Heart right ventricle (tissue), 16 donors: ENCODE results near the gene IRF1. TPM values are rescaled to one million over a fixed set of nuclear protein-coding genes. Genes with fewer than 3 reads are reported as not detected.

Source experiments
- ATAC-seq, 8 donors: fragments of 200-7000 bp; cut with Tn5 transposase; one replicate each; pipeline ENCODE4 v1.9.1; 2020; ENCODE audit warnings: mild to moderate bottlenecking in 8 of 8, moderate library complexity in 8 of 8, moderate number of reproducible peaks in 1 of 8
- DNase-seq, 2 donors: peaks; one replicate each; pipeline ENCODE4 v3.0.0-alpha.2; 2020
- H3K27ac ChIP-seq, 10 donors: fragments of 200-600 bp; sonication (generic) in 2 of 10; one replicate each; pipeline versions ENCODE4 v1.5.0 to v1.8.0; 2020 to 2022; ENCODE audit warnings: mild to moderate bottlenecking in 3 of 10
- H3K27me3 ChIP-seq, 7 donors: fragments of 200-600 bp; one replicate each; pipeline ENCODE4 v1.8.0; 2021 to 2022; ENCODE audit warnings: mild to moderate bottlenecking in 2 of 7
- H3K36me3 ChIP-seq, 9 donors: fragments of 200-600 bp; sonication (generic) in 1 of 9; one replicate each; pipeline versions ENCODE4 v1.5.0 to v1.8.0; 2020 to 2022; ENCODE audit warnings: mild to moderate bottlenecking in 2 of 9
- H3K4me1 ChIP-seq, 9 donors: fragments of 200-600 bp; sonication (generic) in 1 of 9; one replicate each; pipeline versions ENCODE4 v1.5.0 to v1.8.0; 2020 to 2022; ENCODE audit warnings: mild to moderate bottlenecking in 4 of 9
- H3K4me3 ChIP-seq, 10 donors: fragments of 200-600 bp; sonication (generic) in 2 of 10; one replicate each; pipeline versions ENCODE4 v1.5.0 to v1.8.0; 2020 to 2022; ENCODE audit warnings: mild to moderate bottlenecking in 7 of 10, moderate library complexity in 2 of 10
- H3K9me3 ChIP-seq, 11 donors: fragments of 200-600 bp in 10 of 11; sonication (generic) in 2 of 11; one replicate each; pipeline versions ENCODE4 v1.5.0 to v1.8.0; 2013 to 2022; ENCODE audit warnings: mild to moderate bottlenecking in 2 of 11, control low read depth in 1 of 11, moderate library complexity in 1 of 11
- CTCF ChIP-seq, 9 donors: fragments of 200-600 bp; sonication (generic) in 2 of 9; IDR thresholded peaks; one replicate each; pipeline versions ENCODE4 v1.5.0 to v1.8.0; 2021 to 2022; ENCODE audit warnings: antibody characterized with exemption in 9 of 9, mild to moderate bottlenecking in 5 of 9, moderate library complexity in 1 of 9
- WGBS, 2 donors: extraction: QIAGEN DNeasy Blood & Tissue Kit; methylation state at CpG; one replicate each; pipeline ENCODE4 v1.1.7; 2013; ENCODE audit warnings: inconsistent platforms in 1 of 2; 5-methylcytosine and 5-hydroxymethylcytosine counted together
- intact Hi-C, 10 donors: fragments of 100-400 bp; cut with DNase I; formaldehyde crosslinking; loops; one replicate each; pipeline versions ENCODE4 v1.11.1 to v1.14.2; 2022
- polyA plus RNA-seq, 2 donors: library from polyadenylated mRNA; stranded (reverse); fragments of 200-250 nt; gene quantifications; one replicate each; pipeline ENCODE4 v1.2.3, GENCODE V29; 2013
- total RNA-seq, 10 donors: library from RNA; stranded (reverse); fragmentation: NEBNext Ultra II Directional in 3 of 10; extraction: Animal tissue kit (Norgen Biotek cat#: 25700) in 3 of 10; gene quantifications; one replicate each; pipeline versions ENCODE4 v1.2.1 to v1.2.4, GENCODE V29; 2021 to 2023
- donor health status: Arrhythmogenic right ventricular cardiomyopathy.
- donor health status: ischemic (EF 13 %, LVEDD 7.1; RV severe dilation, severe dysfunction).
- donor health status: healthy with polysubstance abuse.
- donor health status: DM: no; HTN: yes; CAD: no.
- donor health status: DM: no; HTN: no; CAD: no.
- donor health status: ischemic (EF 25% LVEDD 6.9; RV normal size, moderate dysfunction).
- donor health status: ischemic (EF 25% LVEDD 5.7; RV mildly dilated, moderate dysfunction).
- donor health status: healthy.
- donor health status: DM: yes; HTN: yes; CAD: no.
- donor health status: Ischemic cardiomyopathy.
- donor health status: ischemic (EF 35%, LVEDD 5.7; RV mildly dilated, moderate dysfunction).
- donor health status: nonischemic (EF 11% LVEDD 7.7; RV severe dilation, severe dysfunction).
- donor health status: DM: yes; HTN: yes; CAD: no.
- donor health status: PGD.
- donor health status: ischemic (EF 29% LVEDD 5.4; RV normal size, mild dysfunction).
- donor health status: nonischemic (EF 23%, LVEDD 6.1; RV moderate dilation, normal function).

IRF1 gene
- total and polyA plus RNA-seq, 12 donors = 8.6 to 146 (median 17.7) TPM

GRCh38 chr5:132500244-132500930, 9.8 kb upstream of the IRF1 start:
- WGBS, 2 donors = 94 to 98% methylated on average over 6 of the region's 6 CpGs
- Histone ChIP-seq H3K9me3 (no peaks in the 10 kb centered on the region), H3K27me3 (no peaks in the 10 kb centered on the region), H3K36me3 (no peaks in the 10 kb centered on the region), H3K4me1 (peaks cover 15 to 65% (median 47%) of the 10 kb centered on the region in 9 donors), H3K27ac (peak overlapping the region in 9 of 10 donors; percentile 0 to 100 (median 46)), H3K4me3 (no peak overlapping the region)
- no peak for ATAC-seq
- intact Hi-C loops = loop anchor here in 7 of 10 donors (2.0 to 10.0 kb wide), 7 partner anchors 83 to 318 kb away; no protein-coding TSS in a partner anchor
- no peak for DNase-seq
- TF ChIP-seq CTCF (IDR thresholded peaks at IDR 0.05) = no peak

GRCh38 chr5:132499440-132500243, 9.1 kb upstream of the IRF1 start:
- TF ChIP-seq CTCF (IDR thresholded peaks at IDR 0.05) = no peak
- Histone ChIP-seq H3K27me3 (no peaks in the 10 kb centered on the region), H3K4me3 (no peak overlapping the region), H3K36me3 (no peaks in the 10 kb centered on the region), H3K9me3 (no peaks in the 10 kb centered on the region), H3K27ac (peak overlapping the region in 5 of 10 donors; percentile 10 to 100 (median 68)), H3K4me1 (peaks cover 15 to 71% (median 54%) of the 10 kb centered on the region in 9 donors)
- intact Hi-C loops = loop anchor here in 9 of 10 donors (2.0 to 10.0 kb wide), 9 partner anchors 72 to 317 kb away; partner anchors contain the start of gene SLC22A4 (in 5 of the 9)
- no peak for DNase-seq
- no peak for ATAC-seq
- WGBS, 2 donors = 60 to 73% methylated on average over 9 of the region's 9 CpGs

- H3K4me1 ChIP-seq = peaks cover 15 to 76% (median 61%) of the 10 kb centered on the region in 9 donors
- H3K9me3 ChIP-seq = no peaks in the 10 kb centered on the region
- 87 to 95% methylated on average over 4 of the region's 4 CpGs for WGBS, 2 donors
- TF ChIP-seq CTCF (IDR thresholded peaks at IDR 0.05) = no peak
- no peak overlapping the region for H3K4me3 ChIP-seq
- intact Hi-C loops = loop anchor here in 6 of 10 donors (5.0 to 10.0 kb wide), 2 partner anchors 71 to 204 kb away; partner anchors contain the start of gene SLC22A4 (in 5 of the 6)
- no peaks in the 10 kb centered on the region for H3K27me3 ChIP-seq
- peak overlapping the region in 9 of 10 donors; percentile 91 to 100 (median 94) for H3K27ac ChIP-seq
- DNase-seq = no peak
- H3K36me3 ChIP-seq = no peaks in the 10 kb centered on the region
- ATAC-seq = no peak
Observed at GRCh38 chr5:132498686-132499271, 8.2 kb upstream of the IRF1 start.

GRCh38 chr5:132498152-132498551, 7.6 kb upstream of the IRF1 start:
- intact Hi-C loops = loop anchor here in 6 of 10 donors (5.0 to 10.0 kb wide), 2 partner anchors 71 to 203 kb away; partner anchors contain the start of gene SLC22A4 (in 5 of the 6)
- peak in 1 of 8 donors; percentile 5 for ATAC-seq
- WGBS, 2 donors = 66 to 67% methylated on average over 3 of the region's 3 CpGs
- H3K27ac ChIP-seq = peak overlapping the region in 9 of 10 donors; percentile 91 to 100 (median 94)
- H3K9me3 ChIP-seq = no peaks in the 10 kb centered on the region
- no peaks in the 10 kb centered on the region for H3K27me3 ChIP-seq
- H3K36me3 ChIP-seq = no peaks in the 10 kb centered on the region
- no peak overlapping the region for H3K4me3 ChIP-seq
- no peak for TF ChIP-seq CTCF (IDR thresholded peaks at IDR 0.05)
- DNase-seq = peak in 1 of 2 donors; percentile 42
- H3K4me1 ChIP-seq = peaks cover 14 to 79% (median 56%) of the 10 kb centered on the region in 9 donors
